ENCODE measurements around the gene KMT2B.

The KMT2B gene

DNA sequence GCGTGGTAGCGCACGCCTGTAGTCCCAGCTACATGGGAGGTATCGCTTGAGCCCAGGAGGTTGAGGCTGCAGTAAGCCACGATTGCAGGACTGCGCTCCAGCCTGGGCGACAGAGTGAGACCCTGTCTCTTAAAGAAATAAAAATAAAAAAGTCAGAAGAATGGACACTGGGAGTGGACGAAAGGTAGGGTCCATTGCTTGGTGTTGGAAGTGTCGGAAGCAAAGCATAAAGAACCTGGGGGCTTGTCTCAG, 57.2 kb downstream of the KMT2B start:
- TF ChIP-seq SPI1 (IDR thresholded peaks at IDR 0.05; ENCODE audit: low read depth, low read length) (no peak), POLR2A (IDR thresholded peaks at IDR 0.05; ENCODE audit: low read depth, low read length) (no peak), PAX5 (IDR thresholded peaks at IDR 0.05; ENCODE audit: insufficient read depth, low read length, severe bottlenecking) (no peak), POU2F2 (IDR thresholded peaks at IDR 0.05; ENCODE audit: low read depth, low read length) (no peak), POLR2AphosphoS5 (IDR thresholded peaks at IDR 0.05; ENCODE audit: low read depth, low read length) (no peak), TAF1 (IDR thresholded peaks at IDR 0.05; ENCODE audit: low read depth, low read length) (no peak)
- DNase-seq (ENCODE audit: insufficient read length, low spot score) (no peak), FAIRE-seq (no peak)

DNA sequence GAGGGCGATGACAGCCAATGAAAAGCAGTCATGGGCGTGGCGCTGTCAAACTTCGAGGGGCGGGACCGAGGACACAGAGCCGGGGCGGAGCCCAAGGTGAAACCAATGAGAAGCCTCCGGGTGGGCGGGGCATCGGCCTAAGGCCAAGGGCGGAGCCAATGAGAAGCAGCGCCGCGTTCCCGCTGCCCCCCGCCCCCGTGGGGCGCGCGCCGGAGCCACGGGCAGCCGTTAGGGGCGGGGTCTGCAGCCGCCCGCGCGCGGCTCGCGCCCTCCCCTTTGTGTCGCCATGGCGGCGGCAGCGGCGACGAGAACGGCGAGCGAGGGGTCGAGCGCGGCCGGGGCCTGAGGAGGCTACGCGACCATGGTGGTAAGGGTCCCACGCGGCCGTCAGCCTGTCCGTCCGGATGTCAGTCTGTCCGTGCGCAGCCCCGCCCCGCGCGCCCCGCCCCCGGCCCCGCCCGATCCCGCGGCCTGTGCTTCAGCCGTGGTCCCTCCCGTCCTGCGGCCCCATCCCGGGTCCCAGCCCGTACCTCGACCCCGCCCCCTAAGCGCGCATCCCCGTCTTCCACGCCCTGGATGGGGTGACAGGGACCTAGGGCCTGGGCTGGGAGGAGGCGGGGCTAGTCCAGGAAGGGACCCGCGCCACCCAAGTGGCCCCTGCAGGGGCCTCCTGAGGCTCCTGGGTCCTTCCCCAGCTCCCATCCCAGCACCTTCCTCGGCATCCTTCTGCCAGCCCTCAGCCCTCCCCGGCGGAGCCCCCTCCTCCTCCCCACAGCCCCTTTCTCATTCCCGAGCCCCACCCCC, 57.7 kb downstream of the KMT2B start, which contains the start of gene ARHGAP33:
Gene ARHGAP33, plus strand, starts transcription at position 267 of the 804 bp plus-strand sequence. Its CDS starts 95 bp downstream, at position 362.
- TF ChIP-seq TAF1 (IDR thresholded peaks at IDR 0.05; ENCODE audit: low read depth, low read length) (no peak), PAX5 (IDR thresholded peaks at IDR 0.05; ENCODE audit: insufficient read depth, low read length, severe bottlenecking) (no peak)
- peak; percentile 97 for FAIRE-seq
- peak; percentile 98 for DNase-seq (ENCODE audit: insufficient read length, low spot score)

GRCh38 chr19:35776102-35776788, 58.4 kb downstream of the KMT2B start:
- no peak for FAIRE-seq
- TF ChIP-seq POLR2AphosphoS5 (IDR thresholded peaks at IDR 0.05; ENCODE audit: low read depth, low read length): no peak
- TF ChIP-seq POLR2A (IDR thresholded peaks at IDR 0.05; ENCODE audit: low read depth, low read length): no peak
- TF ChIP-seq PAX5 (IDR thresholded peaks at IDR 0.05; ENCODE audit: insufficient read depth, low read length, severe bottlenecking): no peak
- no peak for TF ChIP-seq TAF1 (IDR thresholded peaks at IDR 0.05; ENCODE audit: low read depth, low read length)
- no peak for TF ChIP-seq POU2F2 (IDR thresholded peaks at IDR 0.05; ENCODE audit: low read depth, low read length)
- TF ChIP-seq SPI1 (IDR thresholded peaks at IDR 0.05; ENCODE audit: low read depth, low read length): no peak
- no peak for DNase-seq (ENCODE audit: insufficient read length, low spot score)

DNA sequence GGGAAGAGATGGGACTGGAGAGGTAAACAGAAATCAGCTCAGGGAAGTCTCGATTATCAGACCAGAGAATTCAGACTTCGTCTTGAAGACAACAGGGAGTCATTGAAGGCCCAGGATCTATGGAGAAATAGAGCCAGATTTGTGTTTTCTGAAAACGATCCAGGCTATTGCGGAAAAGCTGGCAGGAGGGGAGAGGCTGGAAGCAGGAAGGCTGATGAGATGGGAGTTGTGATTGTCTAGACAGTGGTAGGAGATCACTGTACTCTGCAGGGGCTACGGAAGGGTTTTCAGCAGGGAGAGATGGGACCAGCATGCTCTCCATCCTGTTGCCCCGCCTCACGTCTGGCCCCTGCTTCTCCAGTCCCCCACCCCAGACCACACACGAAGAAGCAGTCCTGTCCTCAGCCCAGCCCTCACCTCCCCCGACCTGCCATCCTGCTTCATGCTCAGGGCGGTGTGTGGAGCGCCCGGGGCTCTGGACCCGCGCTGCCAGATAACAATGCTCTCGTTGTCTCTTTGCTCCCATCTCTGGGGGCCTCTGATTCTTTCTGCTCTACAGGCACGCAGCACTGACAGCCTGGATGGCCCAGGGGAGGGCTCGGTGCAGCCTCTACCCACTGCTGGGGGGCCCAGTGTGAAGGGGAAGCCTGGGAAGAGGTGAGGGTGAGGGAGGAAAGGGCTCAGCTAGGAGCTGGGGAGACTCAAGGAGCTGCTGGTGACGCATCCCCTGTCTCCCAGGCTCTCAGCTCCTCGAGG, 59.5 kb downstream of the KMT2B start:
- FAIRE-seq (no peak), DNase-seq (ENCODE audit: insufficient read length, low spot score) (no peak)
- no peak for TF ChIP-seq SPI1 (IDR thresholded peaks at IDR 0.05; ENCODE audit: low read depth, low read length)
- no peak for TF ChIP-seq POLR2A (IDR thresholded peaks at IDR 0.05; ENCODE audit: low read depth, low read length)
- TF ChIP-seq POU2F2 (IDR thresholded peaks at IDR 0.05; ENCODE audit: low read depth, low read length): no peak
- no peak for TF ChIP-seq PAX5 (IDR thresholded peaks at IDR 0.05; ENCODE audit: insufficient read depth, low read length, severe bottlenecking)
- no peak for TF ChIP-seq POLR2AphosphoS5 (IDR thresholded peaks at IDR 0.05; ENCODE audit: low read depth, low read length)
- no peak for TF ChIP-seq TAF1 (IDR thresholded peaks at IDR 0.05; ENCODE audit: low read depth, low read length)

GRCh38 chr19:35777961-35778360, 60.2 kb downstream of the KMT2B start:
- FAIRE-seq (no peak), DNase-seq (ENCODE audit: insufficient read length, low spot score) (no peak)
- TF ChIP-seq POLR2AphosphoS5 (IDR thresholded peaks at IDR 0.05; ENCODE audit: low read depth, low read length) (no peak), PAX5 (IDR thresholded peaks at IDR 0.05; ENCODE audit: insufficient read depth, low read length, severe bottlenecking) (no peak), POLR2A (IDR thresholded peaks at IDR 0.05; ENCODE audit: low read depth, low read length) (no peak), TAF1 (IDR thresholded peaks at IDR 0.05; ENCODE audit: low read depth, low read length) (no peak), POU2F2 (IDR thresholded peaks at IDR 0.05; ENCODE audit: low read depth, low read length) (no peak), SPI1 (IDR thresholded peaks at IDR 0.05; ENCODE audit: low read depth, low read length) (no peak)

DNA sequence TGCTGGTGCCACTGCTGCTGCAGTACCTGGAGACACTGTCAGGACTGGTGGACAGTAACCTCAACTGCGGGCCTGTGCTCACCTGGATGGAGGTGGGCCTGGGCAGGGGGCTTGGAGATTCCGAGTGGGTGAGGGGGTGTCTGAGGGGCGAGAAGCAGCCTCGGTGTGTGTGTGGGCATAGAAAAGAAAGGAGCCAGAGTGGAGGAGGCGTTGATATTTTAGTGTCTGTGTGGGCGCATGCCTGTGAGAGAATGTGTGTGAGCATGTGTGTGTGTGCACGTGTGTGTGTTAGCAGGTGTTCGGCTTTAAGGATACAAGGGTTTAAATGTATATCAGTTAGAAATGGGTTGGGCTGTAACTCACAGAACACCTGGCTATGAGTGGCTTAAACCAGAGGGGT, 61.2 kb downstream of the KMT2B start:
- no peak for FAIRE-seq
- no peak for TF ChIP-seq TAF1 (IDR thresholded peaks at IDR 0.05; ENCODE audit: low read depth, low read length)
- TF ChIP-seq POLR2AphosphoS5 (IDR thresholded peaks at IDR 0.05; ENCODE audit: low read depth, low read length): no peak
- no peak for TF ChIP-seq PAX5 (IDR thresholded peaks at IDR 0.05; ENCODE audit: insufficient read depth, low read length, severe bottlenecking)
- TF ChIP-seq SPI1 (IDR thresholded peaks at IDR 0.05; ENCODE audit: low read depth, low read length): no peak
- TF ChIP-seq POLR2A (IDR thresholded peaks at IDR 0.05; ENCODE audit: low read depth, low read length): no peak
- TF ChIP-seq POU2F2 (IDR thresholded peaks at IDR 0.05; ENCODE audit: low read depth, low read length): no peak
- no peak for DNase-seq (ENCODE audit: insufficient read length, low spot score)

- FAIRE-seq: no peak
- no peak for DNase-seq (ENCODE audit: insufficient read length, low spot score)
- TF ChIP-seq POLR2AphosphoS5 (IDR thresholded peaks at IDR 0.05; ENCODE audit: low read depth, low read length) (no peak), POLR2A (IDR thresholded peaks at IDR 0.05; ENCODE audit: low read depth, low read length) (no peak), TAF1 (IDR thresholded peaks at IDR 0.05; ENCODE audit: low read depth, low read length) (no peak), POU2F2 (IDR thresholded peaks at IDR 0.05; ENCODE audit: low read depth, low read length) (no peak), SPI1 (IDR thresholded peaks at IDR 0.05; ENCODE audit: low read depth, low read length) (no peak)
Observed at GRCh38 chr19:35780058-35780457, 62.3 kb downstream of the KMT2B start.

GRCh38 chr19:35780717-35781116, 62.9 kb downstream of the KMT2B start:
- TF ChIP-seq POLR2AphosphoS5 (IDR thresholded peaks at IDR 0.05; ENCODE audit: low read depth, low read length): no peak
- TF ChIP-seq PAX5 (IDR thresholded peaks at IDR 0.05; ENCODE audit: insufficient read depth, low read length, severe bottlenecking): no peak
- TF ChIP-seq POU2F2 (IDR thresholded peaks at IDR 0.05; ENCODE audit: low read depth, low read length): no peak
- no peak for TF ChIP-seq TAF1 (IDR thresholded peaks at IDR 0.05; ENCODE audit: low read depth, low read length)
- TF ChIP-seq POLR2A (IDR thresholded peaks at IDR 0.05; ENCODE audit: low read depth, low read length): no peak
- TF ChIP-seq SPI1 (IDR thresholded peaks at IDR 0.05; ENCODE audit: low read depth, low read length): no peak
- DNase-seq (ENCODE audit: insufficient read length, low spot score) (no peak), FAIRE-seq (no peak)

DNA sequence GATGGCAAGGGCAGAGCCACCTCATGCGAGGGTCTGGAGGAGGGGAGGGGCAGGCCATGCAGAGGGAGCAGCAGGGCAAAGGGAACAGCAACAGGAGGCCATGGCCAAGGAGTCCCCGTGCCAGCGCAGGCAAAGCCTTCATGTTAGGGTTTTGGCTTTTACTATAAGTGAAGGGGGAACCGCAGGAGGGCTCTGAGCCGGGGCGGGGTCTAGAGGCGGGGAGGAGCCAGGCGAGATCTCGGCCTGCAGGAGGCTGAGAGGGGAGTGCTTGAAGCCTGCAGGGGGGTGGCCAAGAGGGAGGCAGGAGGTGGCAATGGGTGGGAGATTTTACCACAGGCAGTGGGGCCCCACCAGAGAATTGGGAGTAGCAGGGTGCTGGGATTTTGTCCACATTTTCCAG, 63.8 kb downstream of the KMT2B start:
- no peak for FAIRE-seq

More for the DNA sequence above, 63.8 kb downstream of the KMT2B start:
- DNase-seq (ENCODE audit: insufficient read length, low spot score): no peak
- TF ChIP-seq PAX5 (IDR thresholded peaks at IDR 0.05; ENCODE audit: insufficient read depth, low read length, severe bottlenecking): no peak
- TF ChIP-seq POU2F2 (IDR thresholded peaks at IDR 0.05; ENCODE audit: low read depth, low read length): no peak
- no peak for TF ChIP-seq TAF1 (IDR thresholded peaks at IDR 0.05; ENCODE audit: low read depth, low read length)
- TF ChIP-seq SPI1 (IDR thresholded peaks at IDR 0.05; ENCODE audit: low read depth, low read length): no peak

Measured in GM12891 (cell line).